ENCODE measurements around the gene MBD3.

GRCh38 chr19:1585243-1585580 is 7.5 kb downstream of the MBD3 start:
- TF ChIP-seq PATZ1 (CRISPR knock-in tag; IDR thresholded peaks at IDR 0.05; ENCODE audit: borderline replicate concordance), result no peak
- no peak for TF ChIP-seq PPARA (CRISPR knock-in tag; IDR thresholded peaks at IDR 0.05; ENCODE audit: borderline replicate concordance)
- TF ChIP-seq, protein P1, sequence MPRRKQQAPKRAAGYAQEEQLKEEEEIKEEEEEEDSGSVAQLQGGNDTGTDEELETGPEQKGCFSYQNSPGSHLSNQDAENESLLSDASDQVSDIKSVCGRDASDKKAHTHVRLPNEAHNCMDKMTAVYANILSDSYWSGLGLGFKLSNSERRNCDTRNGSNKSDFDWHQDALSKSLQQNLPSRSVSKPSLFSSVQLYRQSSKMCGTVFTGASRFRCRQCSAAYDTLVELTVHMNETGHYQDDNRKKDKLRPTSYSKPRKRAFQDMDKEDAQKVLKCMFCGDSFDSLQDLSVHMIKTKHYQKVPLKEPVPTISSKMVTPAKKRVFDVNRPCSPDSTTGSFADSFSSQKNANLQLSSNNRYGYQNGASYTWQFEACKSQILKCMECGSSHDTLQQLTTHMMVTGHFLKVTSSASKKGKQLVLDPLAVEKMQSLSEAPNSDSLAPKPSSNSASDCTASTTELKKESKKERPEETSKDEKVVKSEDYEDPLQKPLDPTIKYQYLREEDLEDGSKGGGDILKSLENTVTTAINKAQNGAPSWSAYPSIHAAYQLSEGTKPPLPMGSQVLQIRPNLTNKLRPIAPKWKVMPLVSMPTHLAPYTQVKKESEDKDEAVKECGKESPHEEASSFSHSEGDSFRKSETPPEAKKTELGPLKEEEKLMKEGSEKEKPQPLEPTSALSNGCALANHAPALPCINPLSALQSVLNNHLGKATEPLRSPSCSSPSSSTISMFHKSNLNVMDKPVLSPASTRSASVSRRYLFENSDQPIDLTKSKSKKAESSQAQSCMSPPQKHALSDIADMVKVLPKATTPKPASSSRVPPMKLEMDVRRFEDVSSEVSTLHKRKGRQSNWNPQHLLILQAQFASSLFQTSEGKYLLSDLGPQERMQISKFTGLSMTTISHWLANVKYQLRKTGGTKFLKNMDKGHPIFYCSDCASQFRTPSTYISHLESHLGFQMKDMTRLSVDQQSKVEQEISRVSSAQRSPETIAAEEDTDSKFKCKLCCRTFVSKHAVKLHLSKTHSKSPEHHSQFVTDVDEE (CRISPR knock-in tag; IDR thresholded peaks at IDR 0.05), result no peak
- TF ChIP-seq SNAI2 (CRISPR knock-in tag; IDR thresholded peaks at IDR 0.05), result no peak
- TF ChIP-seq ZC3H10 (CRISPR knock-in tag; IDR thresholded peaks at IDR 0.05), result no peak
- no peak for TF ChIP-seq RARB (CRISPR knock-in tag; IDR thresholded peaks at IDR 0.05)
- no peak for TF ChIP-seq CREB5 (CRISPR knock-in tag; IDR thresholded peaks at IDR 0.05; ENCODE audit: low read depth)
- no peak for TF ChIP-seq GLIS3 (CRISPR knock-in tag; IDR thresholded peaks at IDR 0.05)
- no peak for TF ChIP-seq ZFP30 (CRISPR knock-in tag; IDR thresholded peaks at IDR 0.05)
- TF ChIP-seq POU6F1 (CRISPR knock-in tag; IDR thresholded peaks at IDR 0.05; ENCODE audit: borderline replicate concordance, low read depth), result no peak
- no peak for TF ChIP-seq ARNTL (CRISPR knock-in tag; IDR thresholded peaks at IDR 0.05; ENCODE audit: borderline replicate concordance, low read depth)
- no peak for TF ChIP-seq ZNF565 (CRISPR knock-in tag; conservative IDR thresholded peaks at IDR 0.05; ENCODE audit: low read depth)
